ENCODE data around the gene CXADR.

The CXADR gene

GRCh38 chr21:17545007-17545406, 32.2 kb downstream of the CXADR start:
- no peak for DNase-seq

GRCh38 chr21:17548262-17548661, 35.4 kb downstream of the CXADR start:
- no peak for DNase-seq

GRCh38 chr21:17550671-17551308, 37.9 kb downstream of the CXADR start:
- DNase-seq: no peak

- DNase-seq: no peak
These were observed 39.6 kb downstream of the CXADR start for GRCh38 chr21:17552410-17552809.

GRCh38 chr21:17554120-17554519, 41.3 kb downstream of the CXADR start:
- DNase-seq: no peak

GRCh38 chr21:17554679-17555465, 42.0 kb downstream of the CXADR start:
- no peak for DNase-seq

- DNase-seq: no peak
These were observed 47.7 kb downstream of the CXADR start for GRCh38 chr21:17560377-17561025.

- DNase-seq: no peak
These were observed 57.9 kb downstream of the CXADR start for GRCh38 chr21:17570786-17571185.

GRCh38 chr21:17572431-17572830, 59.6 kb downstream of the CXADR start:
- no peak for DNase-seq

- DNase-seq: no peak
These were observed 62.2 kb downstream of the CXADR start for GRCh38 chr21:17575076-17575475.

GRCh38 chr21:17576080-17576835, 63.4 kb downstream of the CXADR start:
- no peak for DNase-seq

GRCh38 chr21:17577701-17578100, 64.9 kb downstream of the CXADR start:
- no peak for DNase-seq

- DNase-seq: no peak
These were observed 65.3 kb downstream of the CXADR start for GRCh38 chr21:17578162-17578561.

- DNase-seq: no peak
These were observed 66.0 kb downstream of the CXADR start for GRCh38 chr21:17578876-17579275.

- no peak for DNase-seq
These were observed 67.5 kb downstream of the CXADR start for GRCh38 chr21:17580319-17580718.

- no peak for DNase-seq
These were observed 71.1 kb downstream of the CXADR start for GRCh38 chr21:17583898-17584297.

- DNase-seq: peak in 1 of 2 donors; percentile 9
These were observed 73.1 kb downstream of the CXADR start for GRCh38 chr21:17585875-17586450.

- DNase-seq: no peak
These were observed 77.6 kb downstream of the CXADR start for GRCh38 chr21:17590430-17590829.

- no peak for DNase-seq
These were observed 84.8 kb downstream of the CXADR start for GRCh38 chr21:17597680-17598079.

GRCh38 chr21:17598437-17598836, 85.6 kb downstream of the CXADR start:
- no peak for DNase-seq

- no peak for DNase-seq
These were observed 90.0 kb downstream of the CXADR start for GRCh38 chr21:17602874-17603273.

- DNase-seq: no peak
These were observed 94.8 kb downstream of the CXADR start for GRCh38 chr21:17607684-17608083.

- DNase-seq: no peak
These were observed 96.8 kb downstream of the CXADR start for GRCh38 chr21:17609681-17610080.

Measured in activated CD4-positive, alpha-beta T cell treated with anti-CD3 and anti-CD28 coated beads for 4 hours (primary cell).